GM10266 (cell line): ENCODE results near the gene AFF3.

ENCODE experiments used
- DNase-seq: peaks from one replicate; pipeline ENCODE4 v3.0.0; 2012; ENCODE audit errors: extremely low spot score
- TF ChIP-seq, protein P1 (sequence below): IDR thresholded peaks from 2 replicates; pipeline ENCODE4 v1.5.1; 2012; ENCODE audit warnings: mild to moderate bottlenecking, low read depth; ENCODE audit not compliant: control insufficient read depth, insufficient read depth; ENCODE audit errors: missing control alignments

AFF3 gene

GRCh38 chr2:99719102-99719501 lies 423.3 kb downstream of the AFF3 start:
- no peak for DNase-seq
- TF ChIP-seq, protein P1, sequence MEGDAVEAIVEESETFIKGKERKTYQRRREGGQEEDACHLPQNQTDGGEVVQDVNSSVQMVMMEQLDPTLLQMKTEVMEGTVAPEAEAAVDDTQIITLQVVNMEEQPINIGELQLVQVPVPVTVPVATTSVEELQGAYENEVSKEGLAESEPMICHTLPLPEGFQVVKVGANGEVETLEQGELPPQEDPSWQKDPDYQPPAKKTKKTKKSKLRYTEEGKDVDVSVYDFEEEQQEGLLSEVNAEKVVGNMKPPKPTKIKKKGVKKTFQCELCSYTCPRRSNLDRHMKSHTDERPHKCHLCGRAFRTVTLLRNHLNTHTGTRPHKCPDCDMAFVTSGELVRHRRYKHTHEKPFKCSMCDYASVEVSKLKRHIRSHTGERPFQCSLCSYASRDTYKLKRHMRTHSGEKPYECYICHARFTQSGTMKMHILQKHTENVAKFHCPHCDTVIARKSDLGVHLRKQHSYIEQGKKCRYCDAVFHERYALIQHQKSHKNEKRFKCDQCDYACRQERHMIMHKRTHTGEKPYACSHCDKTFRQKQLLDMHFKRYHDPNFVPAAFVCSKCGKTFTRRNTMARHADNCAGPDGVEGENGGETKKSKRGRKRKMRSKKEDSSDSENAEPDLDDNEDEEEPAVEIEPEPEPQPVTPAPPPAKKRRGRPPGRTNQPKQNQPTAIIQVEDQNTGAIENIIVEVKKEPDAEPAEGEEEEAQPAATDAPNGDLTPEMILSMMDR: no peak

- TF ChIP-seq, protein P1: no peak
- DNase-seq: no peak
Measured at GRCh38 chr2:99715956-99716355, 426.4 kb downstream of the AFF3 start.

DNA sequence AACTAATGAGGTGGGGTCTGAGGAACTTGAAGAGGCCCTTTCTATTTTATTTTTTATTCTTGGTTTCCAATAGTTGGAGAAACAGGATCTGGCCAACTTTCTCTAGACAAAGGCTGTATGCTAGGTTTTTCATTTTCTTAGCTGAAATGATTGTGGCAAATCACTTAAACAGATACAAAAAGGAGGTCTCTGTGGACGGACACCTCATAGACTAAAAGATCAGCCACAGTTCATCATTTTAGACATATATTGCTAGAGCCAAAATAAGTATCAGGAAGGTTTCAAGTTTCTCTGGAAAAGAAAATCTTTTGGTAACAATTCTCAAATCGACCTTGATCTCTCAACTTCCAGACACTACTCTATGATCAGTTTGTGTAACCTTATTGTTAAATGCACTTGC lies 428.0 kb downstream of the AFF3 start:
- TF ChIP-seq, protein P1: no peak

DNA sequence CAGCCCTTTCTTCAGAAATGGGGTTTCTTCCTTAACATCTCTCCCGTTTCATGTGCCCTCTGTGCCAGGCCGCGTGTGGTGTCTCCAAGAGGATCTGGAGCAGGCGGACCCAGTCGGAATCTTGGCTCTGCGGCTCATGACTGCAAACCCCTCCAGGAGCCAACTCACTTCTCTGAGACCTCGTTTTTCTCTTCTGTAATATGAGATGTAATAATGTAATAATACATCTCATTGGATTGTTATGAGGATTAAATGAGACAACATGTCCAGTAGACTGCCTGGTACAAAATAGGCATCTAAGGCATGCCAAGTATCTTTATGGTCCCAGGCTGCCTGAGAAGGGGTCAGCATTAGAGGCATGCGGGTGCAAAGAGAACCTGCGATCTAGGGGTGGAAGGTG lies 431.2 kb downstream of the AFF3 start:
- TF ChIP-seq, protein P1: no peak
- no peak for DNase-seq

More for the DNA sequence above, 428.0 kb downstream of the AFF3 start:
- no peak for DNase-seq

- TF ChIP-seq, protein P1: no peak
- DNase-seq: no peak
Measured at GRCh38 chr2:99710721-99711120, 431.7 kb downstream of the AFF3 start.

DNA sequence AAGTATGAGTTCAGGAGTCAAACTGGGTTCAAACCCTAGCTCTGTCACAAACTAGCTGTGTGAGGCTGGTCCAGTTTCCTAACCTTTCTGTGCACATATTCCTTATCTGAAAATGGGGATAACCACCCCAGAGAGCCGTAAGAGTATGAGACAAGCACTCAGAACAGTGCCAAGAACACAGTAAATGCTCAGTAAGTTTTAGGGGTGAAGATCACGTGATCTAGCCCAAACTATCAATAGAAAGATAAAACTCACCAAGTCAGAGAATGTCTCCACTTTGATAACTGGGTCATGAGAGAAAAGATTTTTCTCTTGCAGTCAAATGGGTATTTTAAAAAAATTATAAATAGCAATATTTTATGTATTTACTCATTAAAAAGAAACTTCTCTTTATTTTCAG lies 433.2 kb downstream of the AFF3 start:
- TF ChIP-seq, protein P1: no peak
- no peak for DNase-seq

DNA sequence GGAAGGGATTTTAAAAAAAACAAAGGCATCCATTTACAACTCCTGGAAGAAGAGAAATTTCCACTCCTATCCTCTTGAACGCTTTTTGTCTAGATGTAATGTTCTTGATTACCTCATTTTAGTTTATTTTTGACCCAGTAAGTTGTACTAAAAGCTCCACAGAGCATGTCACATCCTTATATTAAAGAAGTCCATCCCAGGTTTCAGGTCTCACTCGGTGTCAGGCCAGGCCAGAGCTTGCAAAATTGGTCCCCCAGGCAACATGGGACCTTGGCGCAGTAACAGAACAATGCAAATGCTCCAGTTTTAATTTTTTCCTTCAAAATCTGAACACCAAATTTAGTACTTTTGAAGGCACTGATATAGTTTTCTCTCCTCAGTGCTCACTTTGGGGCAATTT lies 434.2 kb downstream of the AFF3 start:
- TF ChIP-seq, protein P1: no peak
- no peak for DNase-seq
